ENCODE data around the gene CTBP2. TPM values are rescaled to one million over a fixed set of nuclear protein-coding genes. Genes with fewer than 3 reads are reported as not detected.

The CTBP2 gene
- total and polyA plus RNA-seq, 2 of the 13 experiments (the other 11 are each of a cell fraction or from before 2014, with no cell fraction given): 0.08 TPM; not detected in 1

DNA sequence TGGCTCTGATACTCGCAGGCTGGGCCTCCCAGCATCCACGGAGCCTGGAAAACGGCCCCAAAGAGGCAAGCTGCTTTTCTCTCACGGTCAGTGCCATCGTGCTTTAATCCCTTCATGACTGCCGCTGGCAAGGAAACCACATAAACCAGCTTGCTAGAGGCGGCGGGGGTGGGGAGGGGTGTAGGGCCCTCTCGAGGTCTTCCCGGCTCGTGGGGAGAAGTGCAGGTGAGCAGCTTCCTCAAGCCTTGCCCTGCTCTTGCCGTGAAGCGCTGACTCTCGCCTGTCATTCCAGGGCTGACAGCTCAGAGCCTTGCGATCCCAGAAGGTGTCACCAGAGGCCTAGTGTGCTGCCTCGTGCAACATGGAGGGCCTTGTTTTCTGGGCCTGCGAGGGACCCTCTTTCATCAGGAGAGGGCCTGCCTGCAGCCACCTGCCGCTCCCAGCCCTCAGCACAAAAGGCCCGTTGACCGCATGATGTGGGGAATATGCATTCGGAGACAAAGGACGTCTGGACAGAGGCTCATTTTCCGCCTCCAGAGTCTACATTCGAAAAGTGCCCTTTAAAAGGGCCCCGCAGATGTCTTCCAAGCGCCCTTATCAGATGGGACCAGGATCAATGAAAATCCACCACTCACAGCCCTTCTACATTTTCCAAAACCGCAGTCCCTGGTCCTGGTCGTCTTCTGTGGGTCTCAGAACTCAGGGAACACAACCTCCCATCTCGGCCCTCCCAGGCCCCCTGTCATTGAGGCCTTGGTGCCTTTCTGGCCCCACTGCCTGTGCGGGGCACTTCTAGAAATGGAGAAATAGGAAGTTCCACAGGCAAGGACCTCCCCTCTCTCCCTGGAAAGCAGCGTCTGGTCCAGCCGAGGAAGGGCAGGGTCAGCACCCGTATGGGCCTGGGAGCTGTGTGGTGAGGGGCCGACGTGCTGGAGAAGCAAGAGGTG is 159.7 kb downstream of the CTBP2 start:
- FAIRE-seq (no peak), DNase-seq (ENCODE audit: low spot score) (no peak), ATAC-seq (peak; percentile 47)
- no peak overlapping the region for H2AFZ ChIP-seq (ENCODE audit: low read length)
- H3K27me3 ChIP-seq (ENCODE audit: control insufficient read depth in 1 of 2, insufficient read depth in 2 of 2, low read length in 2 of 2): peaks cover 16 to 78% of the 10 kb centered on the region in 2 experiments; a peak in 4 of 5 replicates
- in situ Hi-C loops (cut with HindIII; ENCODE audit: extremely low pct_ligation_motif_present, low pct_unique_long_range_greater_than_20kb) (no loop called here), intact Hi-C loops (cut with micrococcal nuclease; ENCODE audit: unreplicated experiment) (loop anchor here (5.0 kb wide), 1 partner anchor 62 kb away; no protein-coding TSS in a partner anchor)
- no peak overlapping the region for H3K27ac ChIP-seq (ENCODE audit: extremely low read length, insufficient read depth, low read length)
- POLR2A ChIA-PET: no interaction called here
- TF ChIP-seq ZNF430 (CRISPR knock-in tag; IDR thresholded peaks at IDR 0.05) (no peak), YY1 (IDR thresholded peaks at IDR 0.05; ENCODE audit: insufficient read depth, insufficient replicate concordance, low read depth, low read length) (no peak), ZFX (CRISPR knock-in tag; IDR thresholded peaks at IDR 0.05; ENCODE audit: low read depth) (peak; percentile 46), STAG1 (CRISPR knock-in tag; IDR thresholded peaks at IDR 0.05) (0 out of 2 replicates have a peak, but pooled peaks have one; percentile 8), ZSCAN30 (CRISPR knock-in tag; IDR thresholded peaks at IDR 0.05) (no peak), WIZ (CRISPR knock-in tag; IDR thresholded peaks at IDR 0.05) (no peak), ZFY (CRISPR knock-in tag; IDR thresholded peaks at IDR 0.05) (peak; percentile 27; the same call in 1 of the 2 replicates)
- TF ChIP-seq, protein P1, sequence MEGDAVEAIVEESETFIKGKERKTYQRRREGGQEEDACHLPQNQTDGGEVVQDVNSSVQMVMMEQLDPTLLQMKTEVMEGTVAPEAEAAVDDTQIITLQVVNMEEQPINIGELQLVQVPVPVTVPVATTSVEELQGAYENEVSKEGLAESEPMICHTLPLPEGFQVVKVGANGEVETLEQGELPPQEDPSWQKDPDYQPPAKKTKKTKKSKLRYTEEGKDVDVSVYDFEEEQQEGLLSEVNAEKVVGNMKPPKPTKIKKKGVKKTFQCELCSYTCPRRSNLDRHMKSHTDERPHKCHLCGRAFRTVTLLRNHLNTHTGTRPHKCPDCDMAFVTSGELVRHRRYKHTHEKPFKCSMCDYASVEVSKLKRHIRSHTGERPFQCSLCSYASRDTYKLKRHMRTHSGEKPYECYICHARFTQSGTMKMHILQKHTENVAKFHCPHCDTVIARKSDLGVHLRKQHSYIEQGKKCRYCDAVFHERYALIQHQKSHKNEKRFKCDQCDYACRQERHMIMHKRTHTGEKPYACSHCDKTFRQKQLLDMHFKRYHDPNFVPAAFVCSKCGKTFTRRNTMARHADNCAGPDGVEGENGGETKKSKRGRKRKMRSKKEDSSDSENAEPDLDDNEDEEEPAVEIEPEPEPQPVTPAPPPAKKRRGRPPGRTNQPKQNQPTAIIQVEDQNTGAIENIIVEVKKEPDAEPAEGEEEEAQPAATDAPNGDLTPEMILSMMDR (CRISPR knock-in tag; IDR thresholded peaks at IDR 0.05): peak; percentile 35
- TF ChIP-seq, protein P2, sequence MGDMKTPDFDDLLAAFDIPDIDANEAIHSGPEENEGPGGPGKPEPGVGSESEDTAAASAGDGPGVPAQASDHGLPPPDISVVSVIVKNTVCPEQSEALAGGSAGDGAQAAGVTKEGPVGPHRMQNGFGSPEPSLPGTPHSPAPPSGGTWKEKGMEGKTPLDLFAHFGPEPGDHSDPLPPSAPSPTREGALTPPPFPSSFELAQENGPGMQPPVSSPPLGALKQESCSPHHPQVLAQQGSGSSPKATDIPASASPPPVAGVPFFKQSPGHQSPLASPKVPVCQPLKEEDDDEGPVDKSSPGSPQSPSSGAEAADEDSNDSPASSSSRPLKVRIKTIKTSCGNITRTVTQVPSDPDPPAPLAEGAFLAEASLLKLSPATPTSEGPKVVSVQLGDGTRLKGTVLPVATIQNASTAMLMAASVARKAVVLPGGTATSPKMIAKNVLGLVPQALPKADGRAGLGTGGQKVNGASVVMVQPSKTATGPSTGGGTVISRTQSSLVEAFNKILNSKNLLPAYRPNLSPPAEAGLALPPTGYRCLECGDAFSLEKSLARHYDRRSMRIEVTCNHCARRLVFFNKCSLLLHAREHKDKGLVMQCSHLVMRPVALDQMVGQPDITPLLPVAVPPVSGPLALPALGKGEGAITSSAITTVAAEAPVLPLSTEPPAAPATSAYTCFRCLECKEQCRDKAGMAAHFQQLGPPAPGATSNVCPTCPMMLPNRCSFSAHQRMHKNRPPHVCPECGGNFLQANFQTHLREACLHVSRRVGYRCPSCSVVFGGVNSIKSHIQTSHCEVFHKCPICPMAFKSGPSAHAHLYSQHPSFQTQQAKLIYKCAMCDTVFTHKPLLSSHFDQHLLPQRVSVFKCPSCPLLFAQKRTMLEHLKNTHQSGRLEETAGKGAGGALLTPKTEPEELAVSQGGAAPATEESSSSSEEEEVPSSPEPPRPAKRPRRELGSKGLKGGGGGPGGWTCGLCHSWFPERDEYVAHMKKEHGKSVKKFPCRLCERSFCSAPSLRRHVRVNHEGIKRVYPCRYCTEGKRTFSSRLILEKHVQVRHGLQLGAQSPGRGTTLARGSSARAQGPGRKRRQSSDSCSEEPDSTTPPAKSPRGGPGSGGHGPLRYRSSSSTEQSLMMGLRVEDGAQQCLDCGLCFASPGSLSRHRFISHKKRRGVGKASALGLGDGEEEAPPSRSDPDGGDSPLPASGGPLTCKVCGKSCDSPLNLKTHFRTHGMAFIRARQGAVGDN (CRISPR knock-in tag; IDR thresholded peaks at IDR 0.05): peak; percentile 64
- TF ChIP-seq, protein P3, sequence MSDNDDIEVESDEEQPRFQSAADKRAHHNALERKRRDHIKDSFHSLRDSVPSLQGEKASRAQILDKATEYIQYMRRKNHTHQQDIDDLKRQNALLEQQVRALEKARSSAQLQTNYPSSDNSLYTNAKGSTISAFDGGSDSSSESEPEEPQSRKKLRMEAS (IDR thresholded peaks at IDR 0.05): peak; percentile 56
- TF ChIP-seq, protein P4, sequence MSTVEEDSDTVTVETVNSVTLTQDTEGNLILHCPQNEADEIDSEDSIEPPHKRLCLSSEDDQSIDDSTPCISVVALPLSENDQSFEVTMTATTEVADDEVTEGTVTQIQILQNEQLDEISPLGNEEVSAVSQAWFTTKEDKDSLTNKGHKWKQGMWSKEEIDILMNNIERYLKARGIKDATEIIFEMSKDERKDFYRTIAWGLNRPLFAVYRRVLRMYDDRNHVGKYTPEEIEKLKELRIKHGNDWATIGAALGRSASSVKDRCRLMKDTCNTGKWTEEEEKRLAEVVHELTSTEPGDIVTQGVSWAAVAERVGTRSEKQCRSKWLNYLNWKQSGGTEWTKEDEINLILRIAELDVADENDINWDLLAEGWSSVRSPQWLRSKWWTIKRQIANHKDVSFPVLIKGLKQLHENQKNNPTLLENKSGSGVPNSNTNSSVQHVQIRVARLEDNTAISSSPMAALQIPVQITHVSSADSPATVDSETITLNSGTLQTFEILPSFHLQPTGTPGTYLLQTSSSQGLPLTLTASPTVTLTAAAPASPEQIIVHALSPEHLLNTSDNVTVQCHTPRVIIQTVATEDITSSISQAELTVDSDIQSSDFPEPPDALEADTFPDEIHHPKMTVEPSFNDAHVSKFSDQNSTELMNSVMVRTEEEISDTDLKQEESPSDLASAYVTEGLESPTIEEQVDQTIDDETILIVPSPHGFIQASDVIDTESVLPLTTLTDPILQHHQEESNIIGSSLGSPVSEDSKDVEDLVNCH (CRISPR knock-in tag; IDR thresholded peaks at IDR 0.05): no peak
- TF ChIP-seq, protein P5, sequence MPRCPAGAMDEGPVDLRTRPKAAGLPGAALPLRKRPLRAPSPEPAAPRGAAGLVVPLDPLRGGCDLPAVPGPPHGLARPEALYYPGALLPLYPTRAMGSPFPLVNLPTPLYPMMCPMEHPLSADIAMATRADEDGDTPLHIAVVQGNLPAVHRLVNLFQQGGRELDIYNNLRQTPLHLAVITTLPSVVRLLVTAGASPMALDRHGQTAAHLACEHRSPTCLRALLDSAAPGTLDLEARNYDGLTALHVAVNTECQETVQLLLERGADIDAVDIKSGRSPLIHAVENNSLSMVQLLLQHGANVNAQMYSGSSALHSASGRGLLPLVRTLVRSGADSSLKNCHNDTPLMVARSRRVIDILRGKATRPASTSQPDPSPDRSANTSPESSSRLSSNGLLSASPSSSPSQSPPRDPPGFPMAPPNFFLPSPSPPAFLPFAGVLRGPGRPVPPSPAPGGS (CRISPR knock-in tag; IDR thresholded peaks at IDR 0.05): no peak
- WGBS (ENCODE audit: low lambda C conversion rate): 28% methylated on average over 13 of the region's 35 CpGs
- no TSS peak for BruUV-seq (replicated peaks)
- H3K9me3 ChIP-seq (ENCODE audit: low read length): no peaks in the 10 kb centered on the region
- H3K4me3 ChIP-seq (replicated peaks in 1 of 3; ENCODE audit: insufficient read depth in 1 of 3, low read depth in 2 of 3, low read length in 3 of 3): peak overlapping the region in 1 of 3 experiments; percentile 3; a peak in 1 of 6 replicates
- peaks cover 18% of the 10 kb centered on the region for H3K4me1 ChIP-seq (ENCODE audit: insufficient read depth, low read length)
- H3K9ac ChIP-seq (ENCODE audit: insufficient read depth, low read depth, low read length): no peak overlapping the region
- CTCF ChIA-PET (ENCODE audit: low intra/inter-chr PET ratio, low total read pairs): interaction anchor here (1.1 kb wide), 1 partner anchor 60 kb away, joined by 3 read pairs; no protein-coding TSS in a partner anchor
- H3K4me2 ChIP-seq (ENCODE audit: low read depth, low read length): peak overlapping the region; percentile 43
- H4K20me1 ChIP-seq (ENCODE audit: insufficient read depth, low read length): no peaks in the 10 kb centered on the region
- no peaks in the 10 kb centered on the region for H3K79me2 ChIP-seq (ENCODE audit: insufficient read depth, low read length)
- no peaks in the 10 kb centered on the region for H3K36me3 ChIP-seq (replicated peaks in 1 of 2; ENCODE audit: control insufficient read depth in 1 of 2, insufficient read depth in 2 of 2, low read length in 2 of 2)

Measured in HepG2 (cell line).